HEK293T (cell line): ENCODE measurements around the gene MTHFD1.

Experiments used
- ARNT ChIP-seq: fragments of 450-650 bp; IDR thresholded peaks from 2 replicates; pipeline ENCODE4 v1.6.1; 2017; ENCODE audit warnings: mild to moderate bottlenecking
- ELF4 ChIP-seq: fragments of 450-650 bp; IDR thresholded peaks from 2 replicates; pipeline ENCODE4 v1.6.1; 2017; ENCODE audit warnings: antibody characterized with exemption
- FOXM1 ChIP-seq: fragments of 450-650 bp; IDR thresholded peaks from 2 replicates; pipeline ENCODE4 v1.6.1; 2017; ENCODE audit warnings: mild to moderate bottlenecking, borderline replicate concordance
- SP1 ChIP-seq: fragments of 450-650 bp; IDR thresholded peaks from 2 replicates; pipeline ENCODE4 v1.6.1; 2017
- SUZ12 ChIP-seq: fragments of 450-650 bp; IDR thresholded peaks from 2 replicates; pipeline ENCODE4 v1.6.1; 2016; ENCODE audit warnings: mild to moderate bottlenecking

- no peak for TF ChIP-seq SP1
- no peak for TF ChIP-seq SUZ12
- no peak for TF ChIP-seq ARNT
- TF ChIP-seq FOXM1 = no peak
- TF ChIP-seq ELF4 = no peak
Measured at GRCh38 chr14:64349741-64350490, 38.2 kb upstream of the MTHFD1 start.
